Activated CD4-positive, alpha-beta memory T cell treated with anti-CD3 and anti-CD28 coated beads for 36 hours (primary cell): ENCODE measurements around the gene ZNF654. TPM values are rescaled to one million over a fixed set of nuclear protein-coding genes. Genes with fewer than 3 reads are reported as not detected.

Experiments
- CTCF ChIA-PET: fragments of 350-600 bp; sonication (Branson Sonifier 250); formaldehyde crosslinking; loops from one replicate; lab custom pipeline; 2021; ENCODE audit warnings: antibody characterized with exemption, inconsistent platforms; lab: Charles Lee
- POLR2A ChIA-PET: fragments of 350-600 bp; sonication (Branson Sonifier 250); formaldehyde crosslinking; loops from one replicate; lab custom pipeline; 2021; ENCODE audit warnings: antibody characterized with exemption; lab: Charles Lee
- DNase-seq: peaks from one replicate; pipeline ENCODE4 v3.0.0-alpha.2; 2020
- H3K27ac Mint-ChIP-seq: one replicate; pipeline ENCODE4 v1.8.0; 2021; ENCODE audit warnings: mixed read lengths
- H3K27me3 Mint-ChIP-seq: one replicate; pipeline ENCODE4 v1.8.0; 2021; ENCODE audit warnings: mixed read lengths
- H3K36me3 Mint-ChIP-seq: one replicate; pipeline ENCODE4 v1.8.0; 2021; ENCODE audit warnings: mixed read lengths
- H3K4me1 Mint-ChIP-seq: one replicate; pipeline ENCODE4 v1.8.0; 2021; ENCODE audit warnings: low read depth, mixed read lengths
- H3K4me3 Mint-ChIP-seq: one replicate; pipeline ENCODE4 v1.8.0; 2021; ENCODE audit warnings: mild to moderate bottlenecking, mixed read lengths
- H3K9me3 Mint-ChIP-seq: one replicate; pipeline ENCODE4 v1.8.0; 2021; ENCODE audit warnings: mixed read lengths
- intact Hi-C: fragments of 100-400 bp; cut with micrococcal nuclease; formaldehyde crosslinking; loops from one replicate; pipeline ENCODE4 v1.15.1; 2023
- total RNA-seq, 2 experiments: library from RNA; stranded (reverse); gene quantifications; one replicate each; pipeline ENCODE4 v1.2.3, GENCODE V29; 2021

Gene ZNF654
- total RNA-seq, 2 experiments from 2014 or later, result 15.6 to 16.7 TPM

DNA sequence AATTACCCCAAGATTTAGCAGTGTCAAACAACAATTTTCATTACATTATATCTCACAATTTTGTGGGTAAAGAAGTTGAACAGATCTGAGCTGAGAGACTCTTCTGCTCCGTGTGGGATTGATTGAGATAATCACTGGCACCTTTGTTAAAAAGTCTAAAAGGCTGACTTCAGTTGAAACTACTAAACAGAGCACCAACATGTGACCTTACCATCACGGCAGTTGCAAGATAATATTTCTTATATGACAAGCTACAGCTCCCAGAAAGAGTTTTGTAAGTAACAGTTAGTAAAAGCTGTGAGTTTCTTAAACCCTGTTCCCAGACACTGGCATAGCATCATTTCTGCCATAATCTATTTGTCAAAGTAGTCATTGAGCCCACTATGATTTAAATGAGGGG lies 25.2 kb upstream of the ZNF654 start:
- DNase-seq, result no peak
- H3K4me3 Mint-ChIP-seq, result no peak overlapping the region
- no peaks in the 10 kb centered on the region for H3K36me3 Mint-ChIP-seq
- H3K9me3 Mint-ChIP-seq, result no peaks in the 10 kb centered on the region
- CTCF ChIA-PET, result no interaction called here
- H3K4me1 Mint-ChIP-seq, result peaks cover 23% of the 10 kb centered on the region
- POLR2A ChIA-PET, result no interaction called here
- no peaks in the 10 kb centered on the region for H3K27me3 Mint-ChIP-seq
- H3K27ac Mint-ChIP-seq, result no peak overlapping the region
- intact Hi-C loops, result no loop called here

DNA sequence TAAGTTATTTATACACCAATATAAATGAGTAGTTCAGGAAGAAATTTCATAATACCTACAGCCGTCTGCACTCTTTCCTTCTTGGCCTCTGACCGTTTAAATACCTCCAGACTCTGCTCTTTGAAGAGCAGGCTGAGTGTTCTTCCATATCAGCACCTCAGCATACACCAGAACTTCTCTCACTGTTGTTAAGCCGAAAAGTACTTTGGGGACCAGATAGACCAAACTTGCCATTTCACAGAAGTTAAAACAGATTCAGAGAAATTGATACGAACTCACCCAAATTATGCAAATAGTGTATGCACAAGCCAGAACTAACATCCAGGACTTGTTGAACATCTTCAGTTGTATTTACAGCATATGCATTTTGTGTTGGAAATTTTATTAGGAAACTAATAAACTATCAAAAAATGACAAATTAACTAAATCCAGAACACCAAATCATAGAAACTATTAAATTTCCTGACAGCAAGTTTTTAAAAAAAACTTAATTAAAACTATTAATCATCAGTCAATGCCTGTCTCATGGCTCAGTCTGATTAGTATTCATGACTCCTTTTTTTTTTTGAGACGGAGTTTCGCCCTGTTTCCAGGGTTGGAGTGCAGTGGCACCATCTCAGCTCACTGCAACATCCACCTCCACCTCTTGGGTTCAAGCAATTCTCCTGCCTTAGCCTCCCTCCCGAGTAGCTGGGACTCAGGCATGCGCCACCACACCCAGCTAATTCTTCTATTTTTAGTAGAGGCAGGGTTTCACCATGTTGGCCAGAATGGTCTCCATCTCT lies 24.4 kb upstream of the ZNF654 start:
- POLR2A ChIA-PET, result no interaction called here
- Mint-ChIP-seq H3K4me3 (no peak overlapping the region), H3K4me1 (peaks cover 21% of the 10 kb centered on the region), H3K27me3 (no peaks in the 10 kb centered on the region), H3K9me3 (no peaks in the 10 kb centered on the region), H3K27ac (no peak overlapping the region), H3K36me3 (no peaks in the 10 kb centered on the region)
- no peak for DNase-seq
- CTCF ChIA-PET, result no interaction called here
- intact Hi-C loops, result no loop called here

DNA sequence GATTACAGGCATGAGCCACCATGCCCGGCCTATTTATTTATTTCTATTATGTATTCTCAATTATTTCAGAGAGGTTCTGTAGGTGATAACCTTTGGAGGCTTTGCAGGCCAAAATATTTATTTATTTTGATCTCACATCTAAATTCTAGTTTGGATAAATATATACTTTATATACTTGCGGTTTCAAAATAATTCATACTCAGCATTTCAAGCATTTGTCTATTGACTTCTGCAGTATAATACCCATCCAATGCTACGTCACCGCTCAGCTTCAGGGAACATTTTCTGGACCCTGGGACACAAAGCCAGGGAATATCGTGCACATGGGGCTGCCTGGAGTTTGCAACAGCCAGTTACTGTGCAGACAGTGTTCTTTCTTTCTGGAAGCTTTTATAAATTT lies 22.8 kb upstream of the ZNF654 start:
- intact Hi-C loops, result no loop called here

DNA sequence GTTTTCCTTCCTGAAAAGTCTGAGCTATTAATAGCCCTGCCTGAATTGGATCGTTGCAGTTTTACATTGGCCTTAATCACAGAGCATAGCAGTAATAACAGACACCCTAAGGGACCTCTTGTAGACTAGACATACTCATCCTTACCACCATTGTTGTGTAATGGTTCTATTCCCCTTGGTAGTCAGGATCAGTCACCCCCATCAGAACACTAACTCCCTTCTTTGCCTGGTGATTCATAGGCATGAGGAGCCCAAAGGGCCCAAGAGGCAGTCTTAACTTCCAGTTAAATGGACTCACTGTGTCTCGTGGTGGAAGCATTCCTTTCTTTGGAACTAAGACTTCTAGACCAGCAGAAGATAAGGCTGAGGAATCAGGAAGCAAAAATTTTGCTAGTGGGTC lies 20.5 kb upstream of the ZNF654 start:
- Mint-ChIP-seq H3K4me3 (no peak overlapping the region), H3K4me1 (no peaks in the 10 kb centered on the region), H3K9me3 (no peaks in the 10 kb centered on the region), H3K36me3 (no peaks in the 10 kb centered on the region), H3K27me3 (no peaks in the 10 kb centered on the region), H3K27ac (no peak overlapping the region)
- ChIA-PET POLR2A (no interaction called here), CTCF (no interaction called here)
- DNase-seq, result no peak
- intact Hi-C loops, result no loop called here

More for the DNA sequence above, 22.8 kb upstream of the ZNF654 start:
- Mint-ChIP-seq H3K36me3 (no peaks in the 10 kb centered on the region), H3K27me3 (no peaks in the 10 kb centered on the region), H3K9me3 (no peaks in the 10 kb centered on the region), H3K27ac (no peak overlapping the region), H3K4me1 (peaks cover 15% of the 10 kb centered on the region), H3K4me3 (no peak overlapping the region)
- POLR2A ChIA-PET, result no interaction called here
- DNase-seq, result no peak
- CTCF ChIA-PET, result no interaction called here

DNA sequence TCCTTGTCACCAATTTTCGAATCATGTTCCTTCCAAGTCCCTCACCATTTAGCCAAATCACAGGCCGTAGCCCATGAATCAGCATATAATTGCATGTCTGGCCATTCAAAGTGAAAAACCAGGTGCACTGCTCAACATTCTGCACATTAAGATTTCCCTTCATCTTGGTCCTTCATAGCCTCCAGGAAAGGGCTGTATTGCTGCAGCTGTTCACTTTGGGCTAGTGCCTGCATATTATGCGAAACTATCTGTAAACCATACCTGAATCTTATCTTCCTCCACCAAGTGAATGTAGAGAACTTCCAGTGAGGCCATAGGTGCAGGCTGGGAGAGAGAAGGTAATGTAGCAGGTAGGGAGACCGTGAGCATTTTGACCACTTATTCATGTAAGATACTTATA lies 18.5 kb upstream of the ZNF654 start:
- Mint-ChIP-seq H3K27me3 (no peaks in the 10 kb centered on the region), H3K4me1 (peaks cover 4% of the 10 kb centered on the region), H3K9me3 (no peaks in the 10 kb centered on the region), H3K27ac (no peak overlapping the region), H3K4me3 (no peak overlapping the region), H3K36me3 (no peaks in the 10 kb centered on the region)
- no peak for DNase-seq
- intact Hi-C loops, result no loop called here
- ChIA-PET POLR2A (no interaction called here), CTCF (no interaction called here)

DNA sequence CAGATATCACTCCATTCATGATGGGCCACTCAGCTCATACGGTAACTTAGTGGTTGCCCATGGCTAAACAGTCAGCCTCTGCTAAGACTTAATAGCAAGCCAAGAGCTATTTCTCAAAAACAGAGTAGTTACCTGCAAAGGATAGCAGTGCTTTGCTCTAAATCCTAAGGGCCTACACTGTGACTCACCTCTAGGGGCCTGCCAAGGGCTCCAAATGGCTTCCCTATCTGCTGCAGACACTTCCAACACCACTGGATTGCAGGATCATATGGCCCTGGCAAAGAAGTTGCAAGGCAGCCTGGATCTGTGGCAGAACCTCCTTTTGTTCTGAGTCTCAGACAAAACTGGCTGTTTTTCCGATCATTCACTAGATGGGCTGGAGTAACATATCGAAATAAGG lies 18.1 kb upstream of the ZNF654 start:
- Mint-ChIP-seq H3K27ac (no peak overlapping the region), H3K27me3 (no peaks in the 10 kb centered on the region), H3K36me3 (no peaks in the 10 kb centered on the region), H3K4me3 (no peak overlapping the region), H3K4me1 (peaks cover 4% of the 10 kb centered on the region), H3K9me3 (no peaks in the 10 kb centered on the region)
- CTCF ChIA-PET, result no interaction called here
- DNase-seq, result no peak
- intact Hi-C loops, result no loop called here
- POLR2A ChIA-PET, result no interaction called here

DNA sequence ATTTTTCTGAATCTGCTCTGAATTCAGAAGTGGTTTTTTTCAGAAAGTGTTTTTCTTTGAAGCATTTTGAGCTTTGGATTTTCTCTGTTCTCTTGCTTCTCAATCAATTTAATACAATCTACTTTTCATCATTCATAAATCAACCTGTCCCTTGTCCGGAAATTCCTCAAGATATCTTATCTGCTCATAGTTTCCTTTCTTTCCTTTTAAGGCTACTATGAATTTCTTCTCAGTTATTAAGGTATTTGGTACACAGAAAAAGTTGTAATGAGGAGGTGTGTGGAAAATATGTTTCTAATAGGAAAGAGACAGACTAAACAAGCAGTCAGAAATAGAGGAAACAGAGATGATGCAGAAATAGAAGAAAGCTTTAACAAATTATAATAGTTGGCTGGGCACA lies 14.6 kb upstream of the ZNF654 start:
- intact Hi-C loops, result no loop called here
- H3K4me3 Mint-ChIP-seq, result no peak overlapping the region
- H3K27ac Mint-ChIP-seq, result no peak overlapping the region
- no peaks in the 10 kb centered on the region for H3K9me3 Mint-ChIP-seq
- no peaks in the 10 kb centered on the region for H3K27me3 Mint-ChIP-seq
- ChIA-PET POLR2A (no interaction called here), CTCF (no interaction called here)
- DNase-seq, result no peak
- peaks cover 8% of the 10 kb centered on the region for H3K4me1 Mint-ChIP-seq
- H3K36me3 Mint-ChIP-seq, result no peaks in the 10 kb centered on the region

DNA sequence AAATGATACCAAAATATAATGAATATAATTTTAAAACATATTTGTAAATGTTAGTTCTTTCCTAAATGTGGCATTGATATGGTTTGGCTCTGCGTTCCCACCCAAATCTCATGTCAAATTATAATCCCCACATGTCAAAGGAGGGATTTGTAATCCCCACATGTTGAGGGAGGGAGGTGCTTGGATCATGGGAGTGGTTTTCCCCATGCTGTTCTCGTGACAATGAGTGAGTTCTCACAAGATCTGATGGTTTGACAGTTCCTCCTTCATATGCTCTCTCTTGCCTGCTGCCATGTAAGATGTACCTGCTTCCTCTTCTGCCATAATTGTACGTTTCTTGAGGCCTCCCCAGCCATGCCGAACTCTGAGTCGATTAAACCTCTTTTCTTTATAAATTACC lies 12.3 kb upstream of the ZNF654 start:
- Mint-ChIP-seq H3K27me3 (no peaks in the 10 kb centered on the region), H3K9me3 (no peaks in the 10 kb centered on the region), H3K4me1 (peaks cover 8% of the 10 kb centered on the region), H3K27ac (no peak overlapping the region), H3K4me3 (no peak overlapping the region), H3K36me3 (no peaks in the 10 kb centered on the region)
- intact Hi-C loops, result no loop called here
- no peak for DNase-seq
- ChIA-PET POLR2A (no interaction called here), CTCF (interaction anchor here (1.2 kb wide), 1 partner anchor 67 kb away, joined by 3 read pairs; no protein-coding TSS in a partner anchor)

DNA sequence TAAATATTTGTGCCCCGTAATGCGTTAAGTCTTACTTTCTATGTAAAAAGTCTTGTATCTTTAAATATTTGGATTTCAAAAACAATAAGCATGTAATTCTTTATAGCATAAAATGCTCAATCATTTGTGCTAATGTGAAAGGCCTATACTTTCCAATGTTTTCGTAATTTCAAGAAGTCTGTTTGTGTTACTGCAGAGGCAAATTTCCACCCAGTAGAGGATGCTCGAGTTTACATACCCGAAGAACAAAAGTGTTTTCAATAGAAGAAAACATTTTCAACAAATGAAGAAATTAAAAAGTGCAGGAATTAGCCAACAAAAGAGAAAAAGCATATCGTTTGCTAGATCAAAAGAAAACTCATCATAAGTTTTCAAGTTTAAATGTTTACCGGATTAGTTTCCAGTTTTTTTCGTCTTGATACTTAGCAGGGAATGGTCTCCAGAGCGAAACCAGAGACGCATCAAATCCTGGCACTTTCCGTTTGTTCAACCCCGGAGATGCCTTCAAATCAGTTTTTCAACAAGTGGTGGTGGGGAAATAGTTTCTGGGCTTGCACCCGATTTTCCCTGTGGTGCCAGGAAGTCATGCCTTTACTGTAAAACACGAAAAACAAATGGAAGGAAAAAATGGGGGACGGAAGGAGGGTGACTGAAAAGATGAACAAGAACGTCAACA lies 1.3 kb upstream of the ZNF654 start:
- Mint-ChIP-seq H3K27me3 (no peaks in the 10 kb centered on the region), H3K4me1 (peaks cover 44% of the 10 kb centered on the region), H3K9me3 (no peaks in the 10 kb centered on the region), H3K27ac (peak overlapping the region; percentile 98), H3K36me3 (peaks cover 36% of the 10 kb centered on the region), H3K4me3 (peak overlapping the region; percentile 96)
- intact Hi-C loops, result loop anchor here (2.0 kb wide), 2 partner anchors 61 to 831 kb away; partner anchors contain the start of gene CHMP2B
- ChIA-PET POLR2A (interaction anchor here (0.9 to 2.6 kb wide), 6 partner anchors 26 to 92 kb away, joined by 3 to 35 read pairs (median 4); partner anchors contain the start of gene C3orf38), CTCF (interaction anchor here (0.9 to 1.2 kb wide), 4 partner anchors 56 to 798 kb away, joined by 3 to 6 read pairs (median 4); no protein-coding TSS in a partner anchor)
- no peak for DNase-seq

DNA sequence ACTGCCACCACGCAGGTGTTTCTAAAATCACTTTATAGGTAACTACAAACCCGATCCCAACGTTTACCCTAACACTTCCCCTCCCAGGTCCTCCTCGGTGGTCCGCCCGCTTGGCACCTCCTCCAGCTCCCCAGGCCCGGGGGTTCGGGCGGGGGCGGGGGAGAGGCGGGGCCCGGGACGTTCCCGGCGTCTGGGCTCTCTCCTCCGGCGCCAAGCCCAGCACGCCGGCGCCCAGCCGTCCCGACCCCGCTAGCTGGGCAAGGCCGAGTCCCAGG lies 812 bp upstream of the ZNF654 start:
- Mint-ChIP-seq H3K9me3 (no peaks in the 10 kb centered on the region), H3K27ac (peak overlapping the region; percentile 98), H3K4me1 (peaks cover 48% of the 10 kb centered on the region), H3K4me3 (peak overlapping the region; percentile 96), H3K27me3 (no peaks in the 10 kb centered on the region), H3K36me3 (peaks cover 36% of the 10 kb centered on the region)
- intact Hi-C loops, result loop anchor here (2.0 kb wide), 2 partner anchors 61 to 831 kb away; partner anchors contain the start of gene CHMP2B
- ChIA-PET POLR2A (interaction anchor here (0.9 to 2.6 kb wide), 6 partner anchors 27 to 92 kb away, joined by 3 to 35 read pairs (median 4); partner anchors contain the start of gene C3orf38), CTCF (interaction anchor here (0.9 to 1.2 kb wide), 5 partner anchors 36 to 799 kb away, joined by 3 to 6 read pairs (median 4); no protein-coding TSS in a partner anchor)
- no peak for DNase-seq

DNA sequence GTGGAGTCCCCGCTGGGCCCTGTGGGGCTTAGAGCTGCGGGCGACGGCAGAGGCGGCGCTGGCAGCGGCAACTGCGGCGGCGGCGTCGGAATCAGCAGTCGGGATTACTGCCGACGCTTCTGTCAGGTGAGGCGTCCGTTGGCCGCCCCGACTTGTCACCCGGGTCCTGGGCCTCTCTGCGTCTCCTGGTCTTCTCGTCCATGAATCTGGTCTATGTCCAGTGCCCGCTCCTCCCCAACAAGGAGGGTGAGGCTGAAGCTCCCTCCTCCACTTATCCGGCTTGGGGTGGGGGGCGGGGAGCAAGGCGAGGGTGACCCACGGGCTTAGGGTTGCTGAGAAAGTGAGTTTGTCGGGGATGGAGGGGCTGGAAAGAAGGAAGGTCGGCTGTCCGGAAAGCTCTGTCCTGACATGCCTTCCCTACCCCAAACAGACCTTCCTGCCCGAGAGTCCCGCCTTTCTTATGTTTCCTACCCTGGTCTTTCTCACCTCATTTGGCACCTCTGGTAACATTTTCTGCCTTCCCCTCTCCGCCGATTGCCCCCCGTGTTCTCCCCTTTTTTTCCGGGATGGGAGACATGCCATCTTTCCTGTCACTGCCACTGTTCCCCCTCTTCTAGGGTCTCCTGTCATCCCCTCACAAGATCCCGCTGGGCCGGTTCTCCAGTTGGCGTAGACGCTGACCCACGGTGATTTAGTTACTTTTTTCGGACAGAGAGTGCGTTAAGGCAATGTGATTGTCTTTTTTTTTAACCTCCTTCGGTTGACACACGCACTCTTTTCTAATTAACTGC lies 520 bp downstream of the ZNF654 start:
- CTCF ChIA-PET, result interaction anchor here (0.6 to 1.2 kb wide), 5 partner anchors 31 to 233 kb away, joined by 3 to 6 read pairs (median 3); no protein-coding TSS in a partner anchor
- intact Hi-C loops, result loop anchor here (1.0 to 2.0 kb wide), 5 partner anchors 28 to 833 kb away; partner anchors contain the start of genes C3orf38 and CHMP2B
- H3K4me3 Mint-ChIP-seq, result peak overlapping the region; percentile 96
- peak overlapping the region; percentile 98 for H3K27ac Mint-ChIP-seq
- peaks cover 29% of the 10 kb centered on the region for H3K36me3 Mint-ChIP-seq
- DNase-seq, result no peak
- POLR2A ChIA-PET, result interaction anchor here (0.6 to 2.6 kb wide), 5 partner anchors 20 to 90 kb away, joined by 3 to 35 read pairs (median 3); partner anchors contain the start of gene C3orf38
- peaks cover 55% of the 10 kb centered on the region for H3K4me1 Mint-ChIP-seq
- no peaks in the 10 kb centered on the region for H3K27me3 Mint-ChIP-seq
- no peaks in the 10 kb centered on the region for H3K9me3 Mint-ChIP-seq
